Neural cell (in vitro differentiated cells): ENCODE data around the gene DYDC1. TPM values are rescaled to one million over a fixed set of nuclear protein-coding genes. Genes with fewer than 3 reads are reported as not detected.
A peak's percentile ranks its signal among the peaks of the same experiment; 100 is the strongest.

Experiments
- H2AFZ ChIP-seq: fragments of 200-600, 300-800 bp; sonication (generic), shearing (Covaris generic); 2 replicates; pipeline ENCODE4 v1.6.0; 2014; ENCODE audit warnings: low read depth, mild to moderate bottlenecking, antibody characterized with exemption, low read length, moderate library complexity
- H3F3A ChIP-seq: fragments of 200-600 bp; shearing (Covaris generic); 2 replicates; pipeline ENCODE4 v1.6.1; 2016; ENCODE audit warnings: mild to moderate bottlenecking, moderate library complexity, mixed read lengths, antibody characterized with exemption, low read length; ENCODE audit not compliant: insufficient read depth, poor library complexity, severe bottlenecking
- H3K27ac ChIP-seq: fragments of 200-600, 300-800 bp; sonication (generic), shearing (Covaris generic); 2 replicates; pipeline ENCODE4 v1.5.1; 2014; ENCODE audit warnings: mild to moderate bottlenecking, low read length, moderate library complexity
- H3K27me3 ChIP-seq: fragments of 300-800, 200-600 bp; sonication (generic), shearing (Covaris generic); 2 replicates; pipeline ENCODE4 v1.6.0; 2014; ENCODE audit warnings: mild to moderate bottlenecking, low read depth, low read length, moderate library complexity; ENCODE audit not compliant: insufficient read depth
- H3K36me3 ChIP-seq: fragments of 300-800, 200-600 bp; sonication (generic), shearing (Covaris generic); 2 replicates; pipeline ENCODE4 v1.5.1; 2014; ENCODE audit warnings: mild to moderate bottlenecking, antibody characterized with exemption, low read length, moderate library complexity; ENCODE audit not compliant: insufficient read depth
- H3K4me2 ChIP-seq: fragments of 300-800, 200-600 bp; sonication (generic), shearing (Covaris generic); 2 replicates; pipeline ENCODE4 v1.6.0; 2014; ENCODE audit warnings: mild to moderate bottlenecking, low read length
- H3K4me3 ChIP-seq: fragments of 300-800, 200-600 bp; sonication (generic), shearing (Covaris generic); 2 replicates; pipeline ENCODE4 v1.5.1; 2014; ENCODE audit warnings: mild to moderate bottlenecking, low read length, moderate library complexity
- H3K79me2 ChIP-seq: fragments of 200-600 bp; shearing (Covaris generic); replicated peaks from 2 replicates; pipeline ENCODE4 v1.6.0; 2014; ENCODE audit warnings: mild to moderate bottlenecking, low read length, moderate library complexity; ENCODE audit not compliant: insufficient read depth
- H3K9ac ChIP-seq: fragments of 300-800, 200-600 bp; sonication (generic), shearing (Covaris generic); 2 replicates; pipeline ENCODE4 v1.6.1; 2016; ENCODE audit warnings: mild to moderate bottlenecking, low read length, mixed read lengths
- H3K9me2 ChIP-seq: fragments of 200-600 bp; shearing (Covaris generic); 2 replicates; pipeline ENCODE4 v1.6.1; 2016; ENCODE audit warnings: mild to moderate bottlenecking, low read length, mixed read lengths; ENCODE audit not compliant: insufficient read depth
- H3K9me3 ChIP-seq: fragments of 200-600, 300-800 bp; sonication (generic), shearing (Covaris generic); 2 replicates; pipeline ENCODE4 v1.6.1; 2016; ENCODE audit warnings: mild to moderate bottlenecking, mixed run types, low read length, moderate library complexity, mixed read lengths
- H4K20me1 ChIP-seq: fragments of 200-600 bp; shearing (Covaris generic); 2 replicates; pipeline ENCODE4 v1.6.1; 2016; ENCODE audit warnings: mild to moderate bottlenecking, mixed run types; ENCODE audit not compliant: insufficient read depth
- EP300 ChIP-seq: fragments of 450-650 bp; conservative IDR thresholded peaks from 2 replicates; pipeline ENCODE4 v1.6.1; 2014; ENCODE audit warnings: antibody characterized with exemption, mild to moderate bottlenecking, moderate library complexity; ENCODE audit not compliant: poor library complexity, severe bottlenecking
- EZH2 ChIP-seq: fragments of 200-600, 300-800 bp; shearing (Covaris generic), sonication (generic); IDR thresholded peaks from 2 replicates; pipeline ENCODE4 v1.6.1; 2014; ENCODE audit warnings: antibody characterized with exemption, low read length, borderline replicate concordance, mild to moderate bottlenecking; ENCODE audit not compliant: insufficient read depth, poor library complexity, severe bottlenecking
- MXI1 ChIP-seq: fragments of 450-650 bp; conservative IDR thresholded peaks from 2 replicates; pipeline ENCODE4 v1.6.1; 2014; ENCODE audit warnings: antibody characterized with exemption, mild to moderate bottlenecking; ENCODE audit not compliant: poor library complexity, severe bottlenecking
- POLR2AphosphoS5 ChIP-seq: IDR thresholded peaks from 2 replicates; pipeline ENCODE4 v1.6.1; 2012
- RAD21 ChIP-seq: fragments of 450-650 bp; conservative IDR thresholded peaks from 2 replicates; pipeline ENCODE4 v1.6.1; 2014; ENCODE audit warnings: antibody characterized with exemption, mild to moderate bottlenecking, moderate library complexity
- SMC3 ChIP-seq: fragments of 450-650 bp; conservative IDR thresholded peaks from 2 replicates; pipeline ENCODE4 v1.6.1; 2014; ENCODE audit warnings: antibody characterized with exemption, mild to moderate bottlenecking, moderate library complexity; ENCODE audit not compliant: poor library complexity
- TAF1 ChIP-seq: IDR thresholded peaks from 2 replicates; pipeline ENCODE4 v1.6.1; 2012; ENCODE audit warnings: low read depth
- polyA plus RNA-seq: library from polyadenylated mRNA; depleted of rRNA; stranded (reverse); fragments of >200 nt; gene quantifications from 2 replicates; pipeline ENCODE4 v1.2.3, GENCODE V29; 2014
- TF ChIP-seq, protein P1 (sequence below): IDR thresholded peaks from 2 replicates; pipeline ENCODE4 v1.6.1; 2012; ENCODE audit warnings: borderline replicate concordance
- TF ChIP-seq, protein P2 (sequence below): fragments of 450-650 bp; IDR thresholded peaks from 2 replicates; pipeline ENCODE4 v1.5.1; 2014; ENCODE audit warnings: antibody characterized with exemption, mild to moderate bottlenecking, moderate library complexity; ENCODE audit not compliant: poor library complexity, severe bottlenecking

The DYDC1 gene
- polyA plus RNA-seq, 1 donor from 2014 or later, result not detected

DNA sequence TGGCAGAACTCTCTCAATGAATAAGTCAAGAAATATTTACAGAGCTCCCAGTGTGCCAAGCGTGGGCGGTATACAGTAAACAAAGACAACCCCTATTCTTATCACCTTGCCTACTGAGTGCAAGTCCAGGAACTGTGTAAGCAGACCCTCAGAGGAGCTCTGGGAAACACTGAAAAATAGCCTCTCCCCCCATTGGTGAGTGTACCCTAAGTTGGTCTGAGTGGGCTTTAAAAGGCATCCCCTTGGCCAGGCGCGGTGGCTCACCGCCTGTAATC, 1.2 kb upstream of the DYDC1 start:
- TF ChIP-seq SMC3 (no peak), RAD21 (no peak), POLR2AphosphoS5 (no peak)
- TF ChIP-seq, protein P1, sequence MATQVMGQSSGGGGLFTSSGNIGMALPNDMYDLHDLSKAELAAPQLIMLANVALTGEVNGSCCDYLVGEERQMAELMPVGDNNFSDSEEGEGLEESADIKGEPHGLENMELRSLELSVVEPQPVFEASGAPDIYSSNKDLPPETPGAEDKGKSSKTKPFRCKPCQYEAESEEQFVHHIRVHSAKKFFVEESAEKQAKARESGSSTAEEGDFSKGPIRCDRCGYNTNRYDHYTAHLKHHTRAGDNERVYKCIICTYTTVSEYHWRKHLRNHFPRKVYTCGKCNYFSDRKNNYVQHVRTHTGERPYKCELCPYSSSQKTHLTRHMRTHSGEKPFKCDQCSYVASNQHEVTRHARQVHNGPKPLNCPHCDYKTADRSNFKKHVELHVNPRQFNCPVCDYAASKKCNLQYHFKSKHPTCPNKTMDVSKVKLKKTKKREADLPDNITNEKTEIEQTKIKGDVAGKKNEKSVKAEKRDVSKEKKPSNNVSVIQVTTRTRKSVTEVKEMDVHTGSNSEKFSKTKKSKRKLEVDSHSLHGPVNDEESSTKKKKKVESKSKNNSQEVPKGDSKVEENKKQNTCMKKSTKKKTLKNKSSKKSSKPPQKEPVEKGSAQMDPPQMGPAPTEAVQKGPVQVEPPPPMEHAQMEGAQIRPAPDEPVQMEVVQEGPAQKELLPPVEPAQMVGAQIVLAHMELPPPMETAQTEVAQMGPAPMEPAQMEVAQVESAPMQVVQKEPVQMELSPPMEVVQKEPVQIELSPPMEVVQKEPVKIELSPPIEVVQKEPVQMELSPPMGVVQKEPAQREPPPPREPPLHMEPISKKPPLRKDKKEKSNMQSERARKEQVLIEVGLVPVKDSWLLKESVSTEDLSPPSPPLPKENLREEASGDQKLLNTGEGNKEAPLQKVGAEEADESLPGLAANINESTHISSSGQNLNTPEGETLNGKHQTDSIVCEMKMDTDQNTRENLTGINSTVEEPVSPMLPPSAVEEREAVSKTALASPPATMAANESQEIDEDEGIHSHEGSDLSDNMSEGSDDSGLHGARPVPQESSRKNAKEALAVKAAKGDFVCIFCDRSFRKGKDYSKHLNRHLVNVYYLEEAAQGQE, result no peak
- no peaks in the 10 kb centered on the region for H4K20me1 ChIP-seq
- no peak overlapping the region for H3K27ac ChIP-seq
- H3K27me3 ChIP-seq, result no peaks in the 10 kb centered on the region
- H3K36me3 ChIP-seq, result no peaks in the 10 kb centered on the region
- peak overlapping the region; percentile 79 for H3K9ac ChIP-seq
- peak overlapping the region; percentile 23 for H3K4me2 ChIP-seq
- no peak overlapping the region for H2AFZ ChIP-seq
- no peaks in the 10 kb centered on the region for H3K9me2 ChIP-seq
- H3K9me3 ChIP-seq, result no peaks in the 10 kb centered on the region
- H3F3A ChIP-seq, result peaks cover 3% of the 10 kb centered on the region
- peak overlapping the region; percentile 68 for H3K4me3 ChIP-seq
- no peaks in the 10 kb centered on the region for H3K79me2 ChIP-seq

DNA sequence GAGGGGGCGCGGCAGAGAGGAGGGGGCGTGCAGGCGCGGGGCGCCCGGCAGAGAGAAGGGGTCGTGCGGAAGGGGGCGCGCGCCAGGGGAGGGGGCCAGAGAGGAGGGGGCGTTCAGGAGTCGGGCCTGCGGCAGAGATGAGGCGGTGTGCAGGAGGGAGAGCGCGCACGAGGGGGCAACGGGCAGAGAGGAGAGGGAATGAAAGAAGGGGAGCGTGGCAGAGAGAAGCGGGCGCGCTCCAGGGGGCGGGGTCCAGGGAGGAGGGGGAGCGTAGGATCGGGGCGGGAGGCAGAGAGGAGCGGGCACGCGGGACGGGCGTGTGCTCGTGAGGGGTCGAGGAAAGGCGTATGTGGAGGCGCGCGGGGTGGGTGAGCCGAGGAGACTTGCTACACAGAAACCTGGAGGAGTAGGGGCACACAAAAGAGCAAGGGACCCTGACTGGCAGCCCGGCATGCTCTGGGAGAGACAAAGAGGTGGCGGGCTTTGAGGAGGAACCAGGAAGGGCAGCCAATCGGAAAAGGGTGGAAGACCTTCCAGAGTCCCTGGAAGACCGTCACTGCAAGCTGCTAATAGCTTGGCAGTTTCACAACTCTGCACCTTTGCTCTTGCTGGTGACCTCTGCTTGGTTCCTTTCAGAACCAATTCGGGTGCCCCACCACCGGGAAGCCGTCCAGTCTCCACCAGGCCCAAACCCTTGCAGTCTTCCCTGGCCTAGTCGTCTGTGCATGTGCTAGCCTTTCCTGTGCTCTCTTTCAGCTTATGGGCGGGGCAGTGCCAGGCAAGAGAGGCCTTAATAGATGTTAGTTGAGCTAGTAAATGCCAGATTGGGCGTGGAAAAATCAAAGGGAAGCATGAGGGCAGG, 665 bp upstream of the DYDC1 start:
- Histone ChIP-seq H3F3A (peaks cover 3% of the 10 kb centered on the region), H3K4me2 (peak overlapping the region; percentile 23), H4K20me1 (no peaks in the 10 kb centered on the region), H3K9me3 (no peaks in the 10 kb centered on the region), H3K9ac (peak overlapping the region; percentile 79), H3K4me3 (peak overlapping the region; percentile 68), H3K27ac (peak overlapping the region; percentile 65), H3K79me2 (no peaks in the 10 kb centered on the region), H2AFZ (peak overlapping the region; percentile 61), H3K9me2 (no peaks in the 10 kb centered on the region), H3K36me3 (no peaks in the 10 kb centered on the region), H3K27me3 (no peaks in the 10 kb centered on the region)
- TF ChIP-seq RAD21 (no peak), MXI1 (no peak), SMC3 (peak; percentile 11), EP300 (no peak), EZH2 (no peak), POLR2AphosphoS5 (no peak), TAF1 (no peak)
- TF ChIP-seq, protein P2, sequence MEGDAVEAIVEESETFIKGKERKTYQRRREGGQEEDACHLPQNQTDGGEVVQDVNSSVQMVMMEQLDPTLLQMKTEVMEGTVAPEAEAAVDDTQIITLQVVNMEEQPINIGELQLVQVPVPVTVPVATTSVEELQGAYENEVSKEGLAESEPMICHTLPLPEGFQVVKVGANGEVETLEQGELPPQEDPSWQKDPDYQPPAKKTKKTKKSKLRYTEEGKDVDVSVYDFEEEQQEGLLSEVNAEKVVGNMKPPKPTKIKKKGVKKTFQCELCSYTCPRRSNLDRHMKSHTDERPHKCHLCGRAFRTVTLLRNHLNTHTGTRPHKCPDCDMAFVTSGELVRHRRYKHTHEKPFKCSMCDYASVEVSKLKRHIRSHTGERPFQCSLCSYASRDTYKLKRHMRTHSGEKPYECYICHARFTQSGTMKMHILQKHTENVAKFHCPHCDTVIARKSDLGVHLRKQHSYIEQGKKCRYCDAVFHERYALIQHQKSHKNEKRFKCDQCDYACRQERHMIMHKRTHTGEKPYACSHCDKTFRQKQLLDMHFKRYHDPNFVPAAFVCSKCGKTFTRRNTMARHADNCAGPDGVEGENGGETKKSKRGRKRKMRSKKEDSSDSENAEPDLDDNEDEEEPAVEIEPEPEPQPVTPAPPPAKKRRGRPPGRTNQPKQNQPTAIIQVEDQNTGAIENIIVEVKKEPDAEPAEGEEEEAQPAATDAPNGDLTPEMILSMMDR, result no peak
- TF ChIP-seq, protein P1, result peak; percentile 51
